Measurements from ENCODE around the gene SYCE3. TPM values are rescaled to one million over a fixed set of nuclear protein-coding genes. Genes with fewer than 3 reads are reported as not detected.

The SYCE3 gene
- total RNA-seq, 1 donor from 2014 or later: not detected

DNA sequence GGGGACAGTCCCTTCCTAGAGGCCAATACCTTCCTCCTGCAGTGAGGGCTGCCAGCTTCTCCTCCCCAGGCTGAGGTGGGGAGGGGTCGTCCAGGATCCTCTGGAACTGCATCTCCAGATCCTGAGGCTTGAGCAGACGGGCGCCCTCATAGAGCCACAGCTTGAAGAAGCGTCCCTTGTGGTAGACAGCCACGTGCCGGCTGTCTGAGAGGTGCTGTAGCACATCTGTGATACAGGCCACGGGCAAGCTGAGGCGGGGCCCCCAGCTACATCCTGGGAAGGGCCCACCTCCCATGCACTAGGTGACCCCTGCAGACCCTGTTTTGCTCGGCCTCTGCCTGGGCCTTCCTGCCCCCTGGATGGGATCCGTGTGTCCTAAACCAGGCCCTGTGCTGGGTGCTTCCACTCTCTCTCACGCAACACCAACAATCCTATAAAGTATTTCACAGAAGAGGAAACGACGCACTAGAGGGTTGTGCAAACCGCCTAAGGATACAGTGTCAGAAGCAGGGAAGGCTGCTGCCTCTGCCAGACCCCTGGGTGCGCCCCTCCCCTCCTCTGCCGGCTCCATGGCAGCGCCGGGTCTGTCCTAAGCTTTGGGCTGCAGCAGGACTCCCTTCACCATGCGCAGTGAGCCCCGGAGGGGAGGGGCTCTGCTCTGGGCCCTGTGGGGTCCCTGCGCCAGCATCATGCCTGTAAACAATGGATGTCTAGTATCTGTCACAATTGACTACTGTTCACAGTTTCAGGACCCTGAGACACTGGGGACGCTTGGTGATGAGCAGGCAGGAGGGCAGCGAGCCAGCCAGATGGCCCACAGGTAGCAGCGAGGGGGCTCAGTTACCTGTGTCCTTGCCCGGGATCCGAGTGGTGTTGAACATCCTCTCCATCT, 11.0 kb upstream of the SYCE3 start:
- DNase-seq: no peak
- TF ChIP-seq, protein P1, sequence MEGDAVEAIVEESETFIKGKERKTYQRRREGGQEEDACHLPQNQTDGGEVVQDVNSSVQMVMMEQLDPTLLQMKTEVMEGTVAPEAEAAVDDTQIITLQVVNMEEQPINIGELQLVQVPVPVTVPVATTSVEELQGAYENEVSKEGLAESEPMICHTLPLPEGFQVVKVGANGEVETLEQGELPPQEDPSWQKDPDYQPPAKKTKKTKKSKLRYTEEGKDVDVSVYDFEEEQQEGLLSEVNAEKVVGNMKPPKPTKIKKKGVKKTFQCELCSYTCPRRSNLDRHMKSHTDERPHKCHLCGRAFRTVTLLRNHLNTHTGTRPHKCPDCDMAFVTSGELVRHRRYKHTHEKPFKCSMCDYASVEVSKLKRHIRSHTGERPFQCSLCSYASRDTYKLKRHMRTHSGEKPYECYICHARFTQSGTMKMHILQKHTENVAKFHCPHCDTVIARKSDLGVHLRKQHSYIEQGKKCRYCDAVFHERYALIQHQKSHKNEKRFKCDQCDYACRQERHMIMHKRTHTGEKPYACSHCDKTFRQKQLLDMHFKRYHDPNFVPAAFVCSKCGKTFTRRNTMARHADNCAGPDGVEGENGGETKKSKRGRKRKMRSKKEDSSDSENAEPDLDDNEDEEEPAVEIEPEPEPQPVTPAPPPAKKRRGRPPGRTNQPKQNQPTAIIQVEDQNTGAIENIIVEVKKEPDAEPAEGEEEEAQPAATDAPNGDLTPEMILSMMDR (IDR thresholded peaks at IDR 0.05; ENCODE audit: partially characterized antibody, unreplicated experiment): no peak
- Mint-ChIP-seq H3K4me1 (ENCODE audit: low read depth, unreplicated experiment) (peaks cover 1% of the 10 kb centered on the region), H3K27ac (ENCODE audit: unreplicated experiment) (no peak overlapping the region), H3K9me3 (ENCODE audit: unreplicated experiment) (peaks cover 10% of the 10 kb centered on the region), H3K4me3 (ENCODE audit: unreplicated experiment) (no peak overlapping the region), H3K36me3 (ENCODE audit: unreplicated experiment) (no peaks in the 10 kb centered on the region), H3K27me3 (ENCODE audit: unreplicated experiment) (peaks cover 2% of the 10 kb centered on the region)

DNA sequence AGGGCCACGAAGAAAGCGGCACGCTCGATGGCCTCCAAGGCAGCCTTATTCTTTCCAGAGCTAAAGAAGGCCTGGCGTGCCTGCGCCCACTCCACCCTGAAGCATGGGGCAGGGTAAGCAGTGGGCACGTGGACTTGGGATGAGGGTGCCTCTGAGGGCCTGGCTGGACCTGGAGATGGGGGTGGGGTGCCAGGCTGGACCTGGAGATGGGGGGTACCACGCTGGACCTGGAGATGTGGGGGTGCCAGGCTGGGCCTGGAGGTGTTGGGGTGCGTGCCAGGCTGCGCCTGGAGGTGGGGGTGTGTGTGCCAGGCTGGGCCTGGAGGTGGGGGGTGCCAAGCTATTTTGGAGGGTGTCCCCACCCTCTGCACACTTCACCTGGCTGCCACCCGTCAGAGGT, 10.2 kb upstream of the SYCE3 start:
- peaks cover 10% of the 10 kb centered on the region for H3K9me3 Mint-ChIP-seq (ENCODE audit: unreplicated experiment)

DNA sequence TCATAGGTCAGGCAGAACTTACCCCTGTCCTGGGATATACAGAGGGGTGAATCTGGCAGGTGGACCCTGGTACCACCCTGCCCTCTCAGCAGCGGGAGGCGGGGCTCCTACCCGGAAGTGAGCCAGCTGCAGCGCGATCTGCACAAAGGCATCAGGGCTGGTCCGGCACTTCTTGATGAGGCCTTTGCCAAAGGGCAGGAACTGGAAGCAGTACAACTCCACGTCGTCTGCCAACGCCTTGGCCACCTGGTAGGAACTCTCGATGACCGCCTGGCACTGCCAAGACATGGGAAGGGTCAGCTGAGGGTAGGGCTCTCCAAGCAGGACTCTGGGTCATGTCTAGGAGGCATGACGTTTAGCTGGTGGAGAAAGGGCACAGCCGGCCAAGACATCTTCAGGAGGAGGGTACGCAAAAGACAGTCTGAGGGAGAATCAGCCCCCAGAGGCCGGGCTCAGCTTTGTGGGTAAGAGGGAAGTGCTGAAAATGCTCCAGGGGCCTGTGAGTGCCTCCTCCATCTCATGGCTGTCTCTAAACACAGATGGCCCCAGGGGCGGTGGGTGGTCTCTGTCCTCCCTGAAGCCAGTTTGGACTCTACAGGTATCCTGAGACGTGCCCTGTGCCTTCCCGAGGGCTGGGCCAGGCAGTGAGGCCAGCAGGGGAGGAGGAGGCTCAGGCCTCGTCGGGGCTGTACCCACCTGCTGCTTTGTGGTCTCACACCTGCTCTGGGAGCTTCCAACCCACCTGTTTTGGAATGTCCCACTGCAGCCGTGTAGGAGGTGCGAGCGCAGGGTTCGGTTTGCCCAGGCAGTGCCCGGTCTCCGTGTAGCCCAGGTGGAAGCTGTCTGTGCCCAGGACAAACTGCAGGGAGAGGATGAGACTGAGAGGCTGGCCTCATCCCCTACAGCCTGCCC, 8.8 kb upstream of the SYCE3 start:
- TF ChIP-seq, protein P1 (IDR thresholded peaks at IDR 0.05; ENCODE audit: partially characterized antibody, unreplicated experiment): no peak
- Mint-ChIP-seq H3K27ac (ENCODE audit: unreplicated experiment) (no peak overlapping the region), H3K4me3 (ENCODE audit: unreplicated experiment) (no peak overlapping the region), H3K4me1 (ENCODE audit: low read depth, unreplicated experiment) (no peaks in the 10 kb centered on the region), H3K27me3 (ENCODE audit: unreplicated experiment) (peaks cover 2% of the 10 kb centered on the region), H3K36me3 (ENCODE audit: unreplicated experiment) (no peaks in the 10 kb centered on the region), H3K9me3 (ENCODE audit: unreplicated experiment) (peaks cover 11% of the 10 kb centered on the region)
- DNase-seq: no peak

More for the DNA sequence above, 10.2 kb upstream of the SYCE3 start:
- no peak for DNase-seq
- H3K27ac Mint-ChIP-seq (ENCODE audit: unreplicated experiment): no peak overlapping the region
- no peaks in the 10 kb centered on the region for H3K4me1 Mint-ChIP-seq (ENCODE audit: low read depth, unreplicated experiment)
- TF ChIP-seq, protein P1 (IDR thresholded peaks at IDR 0.05; ENCODE audit: partially characterized antibody, unreplicated experiment): no peak
- H3K4me3 Mint-ChIP-seq (ENCODE audit: unreplicated experiment): no peak overlapping the region
- H3K27me3 Mint-ChIP-seq (ENCODE audit: unreplicated experiment): peaks cover 2% of the 10 kb centered on the region
- no peaks in the 10 kb centered on the region for H3K36me3 Mint-ChIP-seq (ENCODE audit: unreplicated experiment)

DNA sequence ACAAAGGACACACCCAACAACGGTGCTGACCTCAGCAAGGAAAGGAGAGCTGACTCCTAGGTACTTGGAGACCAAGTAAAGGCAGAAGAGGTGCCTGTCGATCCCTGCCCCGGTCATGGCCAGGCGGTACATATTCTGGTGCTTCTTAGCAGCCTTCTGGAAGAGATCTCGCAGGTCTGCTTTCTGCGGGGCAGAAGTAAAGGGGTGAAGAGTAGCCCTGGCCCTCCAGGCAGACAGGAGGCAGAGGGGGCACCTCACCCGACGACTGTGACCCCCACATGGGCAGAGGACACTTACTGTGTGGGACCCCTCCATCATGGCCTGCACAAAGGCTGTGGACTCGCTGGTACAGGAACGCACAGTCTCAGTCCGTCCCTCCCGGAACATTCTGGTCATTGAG, 8.1 kb upstream of the SYCE3 start:
- Mint-ChIP-seq H3K36me3 (ENCODE audit: unreplicated experiment) (no peaks in the 10 kb centered on the region), H3K4me1 (ENCODE audit: low read depth, unreplicated experiment) (no peaks in the 10 kb centered on the region), H3K9me3 (ENCODE audit: unreplicated experiment) (peaks cover 7% of the 10 kb centered on the region), H3K4me3 (ENCODE audit: unreplicated experiment) (no peak overlapping the region), H3K27ac (ENCODE audit: unreplicated experiment) (no peak overlapping the region), H3K27me3 (ENCODE audit: unreplicated experiment) (peaks cover 2% of the 10 kb centered on the region)
- TF ChIP-seq, protein P1 (IDR thresholded peaks at IDR 0.05; ENCODE audit: partially characterized antibody, unreplicated experiment): no peak
- DNase-seq: no peak
